GM12891 (cell line): ENCODE measurements around the gene PCDHA13.

Experiments used
- DNase-seq: peaks from one replicate; pipeline ENCODE4 v3.0.0; 2011; ENCODE audit warnings: low spot score; ENCODE audit not compliant: insufficient read length
- FAIRE-seq: peaks from 2 replicates; lab custom pipeline; 2011; peaks lifted over from hg19 to GRCh38; lab: Jason Lieb, UNC
- PAX5 ChIP-seq: IDR thresholded peaks from 2 replicates; pipeline ENCODE4 v1.6.1; 2011; ENCODE audit warnings: low read length, moderate library complexity, mild to moderate bottlenecking; ENCODE audit not compliant: insufficient read depth, severe bottlenecking
- POLR2A ChIP-seq: IDR thresholded peaks from 2 replicates; pipeline ENCODE4 v1.6.1; 2011; ENCODE audit warnings: low read depth, low read length, control low read depth
- POLR2AphosphoS5 ChIP-seq: IDR thresholded peaks from 2 replicates; pipeline ENCODE4 v1.6.1; 2011; ENCODE audit warnings: low read depth, low read length, control low read depth
- POU2F2 ChIP-seq: IDR thresholded peaks from 2 replicates; pipeline ENCODE4 v1.6.1; 2011; ENCODE audit warnings: low read depth, mild to moderate bottlenecking, control low read depth, low read length, moderate library complexity
- SPI1 ChIP-seq: IDR thresholded peaks from 2 replicates; pipeline ENCODE4 v1.6.1; 2011; ENCODE audit warnings: low read depth, low read length, control low read depth
- TAF1 ChIP-seq: IDR thresholded peaks from 2 replicates; pipeline ENCODE4 v1.6.1; 2011; ENCODE audit warnings: low read depth, low read length, control low read depth

Gene PCDHA13

DNA sequence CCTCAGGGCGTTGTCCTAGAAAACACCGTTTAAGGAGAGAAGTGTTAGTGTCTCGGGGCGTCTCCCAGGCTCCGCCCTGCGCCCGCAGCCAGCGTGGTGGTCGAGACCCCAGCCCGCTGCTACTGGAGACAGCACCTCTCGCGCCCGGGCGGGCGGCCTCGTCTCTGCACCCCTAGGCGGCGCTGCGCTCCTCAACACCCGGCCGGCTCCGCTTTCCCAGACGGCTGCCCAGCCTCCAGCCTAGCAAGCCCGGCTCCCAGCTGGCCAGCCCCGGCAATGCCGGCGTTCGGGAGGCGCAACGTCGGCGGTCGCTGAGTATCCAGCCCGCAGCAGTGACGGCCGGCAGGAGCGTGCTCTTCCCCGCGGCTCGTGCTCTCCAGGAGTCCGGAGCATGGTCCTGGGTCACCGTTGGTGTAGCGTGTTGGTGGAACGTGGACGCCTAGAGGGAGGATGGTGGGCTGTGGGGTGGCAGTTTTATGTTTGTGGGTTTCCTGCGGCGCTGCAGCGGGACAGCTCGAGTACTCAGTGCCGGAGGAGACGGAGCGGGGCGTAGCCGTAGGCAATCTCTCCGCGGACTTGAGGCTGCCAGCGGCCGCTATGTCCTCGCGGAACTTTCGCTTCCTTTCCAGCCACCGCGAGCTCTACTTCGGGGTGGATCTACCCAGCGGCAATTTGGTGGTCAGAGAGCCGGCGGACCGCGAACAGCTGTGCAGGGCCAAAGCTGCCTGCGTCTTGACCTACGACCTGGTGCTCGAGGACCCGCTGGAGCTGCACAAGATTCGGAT is 44.7 kb downstream of the PCDHA13 start:
- FAIRE-seq (no peak), DNase-seq (no peak)
- no peak for TF ChIP-seq TAF1
- TF ChIP-seq PAX5: no peak
- no peak for TF ChIP-seq POU2F2
- no peak for TF ChIP-seq POLR2A
- TF ChIP-seq POLR2AphosphoS5: no peak
- TF ChIP-seq SPI1: no peak

DNA sequence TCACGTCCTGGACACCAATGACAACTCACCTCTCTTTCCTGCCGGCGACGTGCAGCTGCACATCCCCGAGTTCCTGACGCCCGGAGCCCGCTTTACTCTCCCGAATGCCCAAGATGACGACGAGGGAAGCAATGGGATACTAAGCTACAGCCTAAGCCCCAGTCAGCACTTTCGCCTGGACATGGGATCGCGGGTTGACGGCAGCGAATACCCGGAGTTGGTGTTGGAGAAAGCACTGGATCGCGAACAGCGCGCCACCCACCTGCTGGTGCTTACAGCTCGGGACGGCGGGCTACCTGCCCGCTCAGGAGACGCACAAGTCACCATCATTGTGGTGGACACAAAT is 45.3 kb downstream of the PCDHA13 start:
- no peak for FAIRE-seq
- DNase-seq: no peak
- TF ChIP-seq PAX5 (no peak), SPI1 (no peak), POLR2A (no peak), POU2F2 (no peak), POLR2AphosphoS5 (no peak), TAF1 (no peak)
